ENCODE data around the gene CNRIP1.
A peak's percentile ranks its signal among the peaks of the same experiment; 100 is the strongest.

CNRIP1 gene, protein sequence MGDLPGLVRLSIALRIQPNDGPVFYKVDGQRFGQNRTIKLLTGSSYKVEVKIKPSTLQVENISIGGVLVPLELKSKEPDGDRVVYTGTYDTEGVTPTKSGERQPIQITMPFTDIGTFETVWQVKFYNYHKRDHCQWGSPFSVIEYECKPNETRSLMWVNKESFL

DNA sequence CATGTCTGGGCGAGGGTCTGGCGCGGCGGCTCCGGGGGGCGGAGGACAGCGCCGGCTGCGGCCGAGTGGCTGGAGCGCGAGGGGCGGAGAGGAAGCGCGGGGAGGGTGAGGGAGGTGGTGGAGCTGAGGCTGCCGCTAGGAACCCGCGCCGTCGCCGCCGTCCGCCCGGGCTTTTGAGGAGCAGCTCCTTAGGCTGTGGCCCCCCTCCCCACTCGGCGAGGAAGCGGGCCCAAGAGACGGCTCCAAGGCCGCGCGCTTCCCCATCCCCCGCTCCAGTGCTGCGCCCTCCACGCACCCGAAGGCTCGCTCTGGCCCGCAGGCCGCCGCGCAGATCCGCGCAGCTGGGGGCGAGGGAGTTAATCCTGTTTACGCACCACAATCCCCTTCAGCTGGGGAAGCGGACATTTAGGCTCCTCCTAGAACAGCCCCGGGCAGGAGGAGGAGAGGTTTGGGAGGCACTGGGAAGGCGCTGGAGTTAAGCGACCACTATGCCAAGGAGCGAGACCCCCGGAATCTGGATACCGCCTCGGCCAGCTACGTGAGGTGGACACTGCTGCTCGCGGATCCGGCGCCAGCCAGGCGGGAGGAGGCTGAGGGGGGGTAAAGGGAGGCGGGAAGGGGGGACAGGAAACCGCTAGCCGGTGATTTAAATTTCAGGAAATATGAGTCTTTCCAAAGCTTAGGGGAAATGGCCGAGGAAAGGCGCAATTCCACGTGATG is at the start of gene CNRIP1:
Gene CNRIP1, minus strand, starts transcription at position 552 of the 720 bp plus-strand sequence. Its CDS starts 549 bp downstream, at position 3.
- peaks cover 2% of the 10 kb centered on the region for H3K4me1 Mint-ChIP-seq (ENCODE audit: low read depth)
- H3K27me3 Mint-ChIP-seq (ENCODE audit: low read depth) = peaks cover 82% of the 10 kb centered on the region
- no peak within 1 kb of the TSS for H3K4me3 Mint-ChIP-seq
- no peaks in the 10 kb centered on the region for H3K9me3 Mint-ChIP-seq
- no peak within 1 kb of the TSS for H3K27ac Mint-ChIP-seq
- no peaks in the 10 kb centered on the region for H3K36me3 Mint-ChIP-seq (ENCODE audit: low read depth)

- peaks cover 13% of the 10 kb centered on the region for H3K27me3 Mint-ChIP-seq (ENCODE audit: low read depth)
- H3K9me3 Mint-ChIP-seq = peaks cover 13% of the 10 kb centered on the region
- H3K36me3 Mint-ChIP-seq (ENCODE audit: low read depth) = peaks cover 9% of the 10 kb centered on the region
- no peak overlapping the region for H3K4me3 Mint-ChIP-seq
- peaks cover 22% of the 10 kb centered on the region for H3K4me1 Mint-ChIP-seq (ENCODE audit: low read depth)
- H3K27ac Mint-ChIP-seq = no peak overlapping the region
These were observed 49.6 kb upstream of the CNRIP1 start for GRCh38 chr2:68369337-68369734.

- H3K27me3 Mint-ChIP-seq (ENCODE audit: low read depth) = peaks cover 10% of the 10 kb centered on the region
- no peak overlapping the region for H3K4me3 Mint-ChIP-seq
- peaks cover 24% of the 10 kb centered on the region for H3K4me1 Mint-ChIP-seq (ENCODE audit: low read depth)
- H3K27ac Mint-ChIP-seq = no peak overlapping the region
- H3K9me3 Mint-ChIP-seq = peaks cover 13% of the 10 kb centered on the region
- H3K36me3 Mint-ChIP-seq (ENCODE audit: low read depth) = peaks cover 9% of the 10 kb centered on the region
These were observed 49.0 kb upstream of the CNRIP1 start for GRCh38 chr2:68368654-68369336.

GRCh38 chr2:68367953-68368653 is 48.4 kb upstream of the CNRIP1 start:
- Mint-ChIP-seq H3K36me3 (ENCODE audit: low read depth) (peaks cover 9% of the 10 kb centered on the region), H3K4me1 (ENCODE audit: low read depth) (peaks cover 28% of the 10 kb centered on the region), H3K9me3 (peaks cover 13% of the 10 kb centered on the region), H3K27me3 (ENCODE audit: low read depth) (peaks cover 10% of the 10 kb centered on the region), H3K4me3 (no peak overlapping the region), H3K27ac (no peak overlapping the region)

- peaks cover 10% of the 10 kb centered on the region for H3K27me3 Mint-ChIP-seq (ENCODE audit: low read depth)
- peak overlapping the region; percentile 33 for H3K4me3 Mint-ChIP-seq
- peaks cover 13% of the 10 kb centered on the region for H3K9me3 Mint-ChIP-seq
- H3K27ac Mint-ChIP-seq = no peak overlapping the region
- H3K36me3 Mint-ChIP-seq (ENCODE audit: low read depth) = peaks cover 9% of the 10 kb centered on the region
- H3K4me1 Mint-ChIP-seq (ENCODE audit: low read depth) = peaks cover 32% of the 10 kb centered on the region
These were observed 46.4 kb upstream of the CNRIP1 start for GRCh38 chr2:68366083-68366560.

- Mint-ChIP-seq H3K9me3 (peaks cover 11% of the 10 kb centered on the region), H3K27me3 (ENCODE audit: low read depth) (peaks cover 10% of the 10 kb centered on the region), H3K36me3 (ENCODE audit: low read depth) (peaks cover 7% of the 10 kb centered on the region), H3K4me1 (ENCODE audit: low read depth) (peaks cover 29% of the 10 kb centered on the region), H3K27ac (no peak within 1 kb of the TSS), H3K4me3 (peak within 1 kb of the TSS; percentile 33)
These were observed 45.3 kb upstream of the CNRIP1 start, which contains the start of gene PLEK for GRCh38 chr2:68365087-68365486. TSS of gene PLEK (plus strand) at chr2:68365282. CDS start at chr2:68365352, 70 bp downstream.

DNA sequence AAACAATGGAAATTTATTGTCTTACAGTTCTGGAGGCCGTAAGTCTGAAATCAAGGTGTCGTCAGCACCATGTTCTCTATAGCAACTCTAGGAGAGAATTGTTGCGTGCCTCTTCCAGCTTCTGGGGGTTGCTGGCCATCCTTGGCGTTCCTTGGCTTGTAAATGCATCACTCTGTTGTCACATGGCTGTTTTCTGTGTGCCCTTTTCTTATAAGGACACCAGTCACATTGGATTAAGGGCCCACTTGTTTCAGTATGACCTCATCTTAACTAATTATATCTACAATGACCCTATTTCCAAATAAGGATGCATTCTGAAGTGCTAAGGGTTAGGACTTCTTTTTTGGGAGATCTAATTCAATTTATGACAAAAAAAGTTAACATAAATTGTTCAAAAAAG is 44.0 kb upstream of the CNRIP1 start:
- peaks cover 3% of the 10 kb centered on the region for H3K9me3 Mint-ChIP-seq
- no peak overlapping the region for H3K27ac Mint-ChIP-seq
- peaks cover 14% of the 10 kb centered on the region for H3K27me3 Mint-ChIP-seq (ENCODE audit: low read depth)
- peaks cover 3% of the 10 kb centered on the region for H3K36me3 Mint-ChIP-seq (ENCODE audit: low read depth)
- no peak overlapping the region for H3K4me3 Mint-ChIP-seq
- peaks cover 29% of the 10 kb centered on the region for H3K4me1 Mint-ChIP-seq (ENCODE audit: low read depth)

DNA sequence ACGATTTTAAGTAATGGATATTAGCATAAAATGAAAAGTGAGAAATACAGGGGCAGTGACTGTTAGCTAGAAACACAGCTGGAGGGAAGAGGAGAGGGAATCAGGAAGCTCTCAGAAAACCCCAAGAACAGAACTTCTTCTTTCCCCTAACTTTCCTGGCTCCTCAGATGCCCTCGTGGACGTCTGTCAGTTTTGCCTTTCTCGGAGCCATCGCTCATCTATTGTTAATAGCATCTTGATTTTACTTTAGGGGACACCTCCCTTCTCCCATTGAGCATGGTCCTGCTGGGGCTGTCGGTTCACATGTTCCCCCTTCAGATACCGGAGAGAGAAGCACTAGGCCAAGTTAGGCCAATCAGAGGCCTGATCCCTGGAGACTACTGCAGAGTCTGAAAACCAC is 43.0 kb upstream of the CNRIP1 start:
- H3K27me3 Mint-ChIP-seq (ENCODE audit: low read depth) = peaks cover 13% of the 10 kb centered on the region
- H3K9me3 Mint-ChIP-seq = no peaks in the 10 kb centered on the region
- peaks cover 29% of the 10 kb centered on the region for H3K4me1 Mint-ChIP-seq (ENCODE audit: low read depth)
- no peak overlapping the region for H3K4me3 Mint-ChIP-seq
- H3K36me3 Mint-ChIP-seq (ENCODE audit: low read depth) = no peaks in the 10 kb centered on the region
- H3K27ac Mint-ChIP-seq = no peak overlapping the region

- H3K27ac Mint-ChIP-seq = peak overlapping the region; percentile 5
- no peaks in the 10 kb centered on the region for H3K9me3 Mint-ChIP-seq
- H3K4me3 Mint-ChIP-seq = peak overlapping the region; percentile 18
- H3K4me1 Mint-ChIP-seq (ENCODE audit: low read depth) = peaks cover 29% of the 10 kb centered on the region
- no peaks in the 10 kb centered on the region for H3K36me3 Mint-ChIP-seq (ENCODE audit: low read depth)
- H3K27me3 Mint-ChIP-seq (ENCODE audit: low read depth) = peaks cover 13% of the 10 kb centered on the region
These were observed 42.3 kb upstream of the CNRIP1 start for GRCh38 chr2:68362069-68362468.

GRCh38 chr2:68359889-68360288 is 40.1 kb upstream of the CNRIP1 start:
- H3K4me1 Mint-ChIP-seq (ENCODE audit: low read depth) = peaks cover 20% of the 10 kb centered on the region
- no peaks in the 10 kb centered on the region for H3K9me3 Mint-ChIP-seq
- H3K27ac Mint-ChIP-seq = no peak overlapping the region
- H3K27me3 Mint-ChIP-seq (ENCODE audit: low read depth) = peaks cover 19% of the 10 kb centered on the region
- no peaks in the 10 kb centered on the region for H3K36me3 Mint-ChIP-seq (ENCODE audit: low read depth)
- no peak overlapping the region for H3K4me3 Mint-ChIP-seq

DNA sequence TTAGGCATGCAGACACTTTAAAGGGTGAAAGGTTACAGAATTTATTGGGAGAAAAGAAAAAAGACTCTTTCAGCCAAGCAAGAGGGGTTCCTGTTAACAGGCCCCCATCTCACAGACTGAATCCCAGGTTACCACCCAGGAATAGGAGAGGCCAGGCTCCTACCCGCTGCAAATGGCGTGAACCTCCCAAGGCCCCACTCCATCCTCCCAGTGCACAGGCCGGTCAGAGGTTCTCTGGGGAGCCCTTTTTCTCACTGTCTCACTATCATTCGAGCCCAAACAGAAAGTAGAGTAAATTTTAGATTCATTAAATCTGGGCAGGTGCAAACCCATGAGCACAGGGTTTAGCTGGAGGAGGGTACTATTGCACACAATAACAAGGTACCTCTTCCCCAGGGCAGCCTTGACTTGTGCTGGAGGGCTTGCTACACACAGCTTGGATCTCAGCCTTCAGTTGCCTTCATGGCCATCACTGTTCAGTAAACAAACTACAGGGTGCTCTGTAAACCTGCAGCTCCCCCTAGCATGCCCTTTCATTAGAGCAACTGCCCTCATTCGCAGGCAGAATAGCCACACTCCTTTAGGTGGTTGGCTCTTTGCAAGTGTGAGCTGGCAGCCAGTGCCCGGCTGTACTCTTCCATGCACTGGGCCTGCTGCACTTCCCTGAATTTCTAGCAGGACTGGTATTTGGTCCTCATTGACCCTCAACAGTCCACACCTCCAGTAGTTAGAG is 38.0 kb upstream of the CNRIP1 start:
- no peak overlapping the region for H3K27ac Mint-ChIP-seq

GRCh38 chr2:68356599-68357239 is 37.0 kb upstream of the CNRIP1 start:
- no peaks in the 10 kb centered on the region for H3K9me3 Mint-ChIP-seq
- peaks cover 20% of the 10 kb centered on the region for H3K27me3 Mint-ChIP-seq (ENCODE audit: low read depth)
- no peaks in the 10 kb centered on the region for H3K36me3 Mint-ChIP-seq (ENCODE audit: low read depth)
- H3K4me1 Mint-ChIP-seq (ENCODE audit: low read depth) = no peaks in the 10 kb centered on the region
- no peak overlapping the region for H3K4me3 Mint-ChIP-seq
- no peak overlapping the region for H3K27ac Mint-ChIP-seq

More for the DNA sequence above, 38.0 kb upstream of the CNRIP1 start:
- H3K4me1 Mint-ChIP-seq (ENCODE audit: low read depth) = peaks cover 10% of the 10 kb centered on the region
- no peaks in the 10 kb centered on the region for H3K9me3 Mint-ChIP-seq
- H3K27me3 Mint-ChIP-seq (ENCODE audit: low read depth) = peaks cover 20% of the 10 kb centered on the region
- H3K36me3 Mint-ChIP-seq (ENCODE audit: low read depth) = no peaks in the 10 kb centered on the region
- H3K4me3 Mint-ChIP-seq = no peak overlapping the region

DNA sequence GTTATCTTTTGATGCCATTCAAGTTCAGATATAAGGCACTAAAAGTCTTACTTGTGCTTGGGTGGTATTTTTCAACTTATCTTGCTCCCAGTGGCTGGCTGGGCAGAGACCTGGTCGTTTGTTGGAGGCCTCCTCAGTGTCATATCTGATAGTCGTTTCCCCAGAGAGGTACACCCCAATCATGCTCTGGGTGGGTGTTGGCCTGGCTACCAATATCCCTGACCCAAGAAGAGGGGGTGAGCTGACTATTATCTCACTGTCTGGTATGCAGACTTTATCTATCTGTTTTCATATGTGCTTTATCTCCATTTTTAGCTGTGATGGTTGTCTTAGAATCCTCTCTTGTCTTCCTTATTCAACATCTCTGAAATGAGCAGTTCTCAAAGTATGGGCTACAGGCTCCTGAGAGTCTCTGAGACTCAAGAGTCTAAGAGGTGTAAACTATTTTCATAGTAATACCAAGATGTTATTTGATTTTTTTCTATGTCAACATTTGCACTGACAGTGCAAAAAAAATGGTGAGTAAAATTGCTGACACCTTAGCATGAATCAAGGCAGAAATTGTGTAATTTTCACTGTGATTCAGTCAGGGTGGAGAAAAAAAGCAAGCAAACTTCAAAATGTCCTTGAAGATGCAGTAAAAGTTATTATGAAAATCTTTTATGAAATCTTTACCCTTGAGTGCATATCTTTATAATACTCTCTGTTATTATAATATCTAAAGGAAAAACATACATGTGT is 33.1 kb upstream of the CNRIP1 start:
- no peaks in the 10 kb centered on the region for H3K36me3 Mint-ChIP-seq (ENCODE audit: low read depth)
- no peak overlapping the region for H3K4me3 Mint-ChIP-seq
- H3K9me3 Mint-ChIP-seq = no peaks in the 10 kb centered on the region
- H3K27me3 Mint-ChIP-seq (ENCODE audit: low read depth) = peaks cover 30% of the 10 kb centered on the region
- no peaks in the 10 kb centered on the region for H3K4me1 Mint-ChIP-seq (ENCODE audit: low read depth)
- H3K27ac Mint-ChIP-seq = no peak overlapping the region

Measured in T-helper 1 cell treated with Interleukin-12 subunit alpha and Interleukin-12 subunit beta and Interleukin-4 antibody, amounts not matched to agents 30 μg/mL and 1 μg/mL, for 36 hours (primary cell).